Measurements from ENCODE around the gene ST3GAL2.

- TF ChIP-seq EZH2 (IDR thresholded peaks at IDR 0.05), result no peak
- TF ChIP-seq POLR2AphosphoS5 (IDR thresholded peaks at IDR 0.05; ENCODE audit: borderline replicate concordance, low read depth, low read length), result no peak
- TF ChIP-seq FOXP2 (optimal IDR thresholded peaks at IDR 0.05; ENCODE audit: control extremely low read depth, extremely low read length, insufficient read depth), result no peak
These were observed 20.5 kb downstream of the ST3GAL2 start for GRCh38 chr16:70418274-70418992.

All from SK-N-MC (cell line).